ENCODE measurements around the gene SALL1.

The SALL1 gene

DNA sequence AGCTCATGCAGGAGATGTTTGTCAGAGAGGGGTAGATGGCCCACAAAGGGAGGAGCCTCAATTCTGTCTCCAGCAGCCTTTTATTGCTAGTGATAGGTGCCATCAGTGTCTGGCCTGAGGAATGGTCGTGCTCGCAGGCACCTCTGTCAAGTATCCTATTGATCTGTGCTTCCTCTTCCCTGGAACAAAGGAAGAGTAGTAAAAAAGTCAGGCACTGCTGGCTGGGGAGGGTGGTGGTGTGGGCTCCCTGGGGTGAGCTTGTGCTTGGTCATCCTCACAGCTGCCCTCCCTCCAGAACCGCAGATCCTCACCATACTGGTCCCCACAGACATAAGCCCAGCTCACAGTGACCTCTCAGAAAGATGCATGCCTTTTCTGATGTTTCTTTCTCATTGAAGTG lies 15.0 kb upstream of the SALL1 start:
- no peak for DNase-seq
- H4K91ac ChIP-seq (ENCODE audit: low read length) = no peak overlapping the region
- H4K8ac ChIP-seq (ENCODE audit: low read length) = no peak overlapping the region
- no peaks in the 10 kb centered on the region for H3K79me1 ChIP-seq (replicated peaks; ENCODE audit: low read length, poor library complexity, severe bottlenecking)
- no peak overlapping the region for H2BK120ac ChIP-seq (ENCODE audit: low read depth, low read length)
- peaks cover 8% of the 10 kb centered on the region for H3K4me1 ChIP-seq (ENCODE audit: control insufficient read depth, insufficient read depth, low read depth, low read length)
- H3K4me3 ChIP-seq (ENCODE audit: insufficient read depth in 1 of 2, low read depth in 1 of 2, low read length in 2 of 2) = no peak overlapping the region
- no peak overlapping the region for H3K23ac ChIP-seq (ENCODE audit: low read length in 2 of 2)
- H2AK5ac ChIP-seq (ENCODE audit: low read length, severe bottlenecking) = no peak overlapping the region
- WGBS = 37% methylated on average over 2 of the region's 3 CpGs
- no peaks in the 10 kb centered on the region for H3K36me3 ChIP-seq (ENCODE audit: control insufficient read depth in 1 of 2, insufficient read depth in 2 of 2, low read depth in 1 of 2, low read length in 2 of 2)
- peak overlapping the region in 1 of 2 experiments; percentile 41 for H3K4ac ChIP-seq (ENCODE audit: low read depth in 1 of 2, low read length in 2 of 2)
- H2BK12ac ChIP-seq (ENCODE audit: low read length in 2 of 2) = no peak overlapping the region
- no peak overlapping the region for H3K18ac ChIP-seq (ENCODE audit: low read depth in 1 of 2, low read length in 2 of 2)
- H3K9ac ChIP-seq (ENCODE audit: low read length) = no peak overlapping the region
- H3K27me3 ChIP-seq (ENCODE audit: control insufficient read depth in 1 of 2, insufficient read depth in 1 of 2, low read length in 2 of 2) = peaks cover 6 to 23% of the 10 kb centered on the region in 2 experiments
- H2BK15ac ChIP-seq (ENCODE audit: low read depth, poor library complexity, severe bottlenecking) = no peak overlapping the region
- no peak overlapping the region for H2AFZ ChIP-seq (ENCODE audit: low read depth, low read length)
- H3K27ac ChIP-seq (ENCODE audit: low read length, poor library complexity, severe bottlenecking) = no peak overlapping the region
- no peak overlapping the region for H2BK5ac ChIP-seq (ENCODE audit: low read depth, low read length, poor library complexity, severe bottlenecking)
- no peak overlapping the region for H3K14ac ChIP-seq (ENCODE audit: low read length in 2 of 2)
- H3K4me2 ChIP-seq (ENCODE audit: low read length, poor library complexity, severe bottlenecking) = no peak overlapping the region
- no peaks in the 10 kb centered on the region for H3K9me3 ChIP-seq (ENCODE audit: control insufficient read depth, low read length)

DNA sequence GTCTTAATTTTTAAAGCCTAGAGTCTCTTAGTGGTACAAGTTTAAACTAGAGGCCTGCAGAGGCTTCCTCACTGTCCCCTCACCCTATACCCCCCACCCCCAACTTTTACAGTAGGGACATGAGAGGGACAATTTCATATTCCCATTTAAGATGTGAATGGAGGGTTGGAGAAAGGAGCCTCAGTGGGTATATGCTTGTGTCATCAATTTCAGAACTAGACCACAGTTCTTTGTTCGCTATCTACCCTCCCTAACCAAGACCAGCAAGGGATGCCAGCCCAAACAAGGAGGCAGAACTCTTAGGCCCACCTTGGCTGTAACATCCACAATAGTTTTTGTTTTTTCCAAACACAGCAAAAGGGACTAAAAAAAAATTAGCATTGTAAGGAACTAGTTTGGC lies 14.0 kb upstream of the SALL1 start:
- no peak overlapping the region for H4K8ac ChIP-seq (ENCODE audit: low read length)
- no peak for DNase-seq
- no peak overlapping the region for H2BK120ac ChIP-seq (ENCODE audit: low read depth, low read length)
- no peak overlapping the region for H3K4me2 ChIP-seq (ENCODE audit: low read length, poor library complexity, severe bottlenecking)
- H3K4me1 ChIP-seq (ENCODE audit: control insufficient read depth, insufficient read depth, low read depth, low read length) = peaks cover 8% of the 10 kb centered on the region
- no peak overlapping the region for H4K91ac ChIP-seq (ENCODE audit: low read length)
- peaks cover 6 to 21% of the 10 kb centered on the region in 2 experiments for H3K27me3 ChIP-seq (ENCODE audit: control insufficient read depth in 1 of 2, insufficient read depth in 1 of 2, low read length in 2 of 2)
- no peak overlapping the region for H2BK5ac ChIP-seq (ENCODE audit: low read depth, low read length, poor library complexity, severe bottlenecking)
- no peak overlapping the region for H3K14ac ChIP-seq (ENCODE audit: low read length in 2 of 2)
- no peak overlapping the region for H3K27ac ChIP-seq (ENCODE audit: low read length, poor library complexity, severe bottlenecking)
- no peaks in the 10 kb centered on the region for H3K36me3 ChIP-seq (ENCODE audit: control insufficient read depth in 1 of 2, insufficient read depth in 2 of 2, low read depth in 1 of 2, low read length in 2 of 2)
- H3K79me1 ChIP-seq (replicated peaks; ENCODE audit: low read length, poor library complexity, severe bottlenecking) = no peaks in the 10 kb centered on the region
- no peak overlapping the region for H3K18ac ChIP-seq (ENCODE audit: low read depth in 1 of 2, low read length in 2 of 2)
- H2BK15ac ChIP-seq (ENCODE audit: low read depth, poor library complexity, severe bottlenecking) = peak overlapping the region; percentile 67
- no peak overlapping the region for H3K23ac ChIP-seq (ENCODE audit: low read length in 2 of 2)
- H2AK5ac ChIP-seq (ENCODE audit: low read length, severe bottlenecking) = no peak overlapping the region
- H2BK12ac ChIP-seq (ENCODE audit: low read length in 2 of 2) = no peak overlapping the region
- WGBS = 100% methylated on average over 1 of the region's 1 CpG
- H3K9ac ChIP-seq (ENCODE audit: low read length) = no peak overlapping the region
- no peaks in the 10 kb centered on the region for H3K9me3 ChIP-seq (ENCODE audit: control insufficient read depth, low read length)
- no peak overlapping the region for H3K4ac ChIP-seq (ENCODE audit: low read depth in 1 of 2, low read length in 2 of 2)
- H2AFZ ChIP-seq (ENCODE audit: low read depth, low read length) = no peak overlapping the region
- H3K4me3 ChIP-seq (ENCODE audit: insufficient read depth in 1 of 2, low read depth in 1 of 2, low read length in 2 of 2) = no peak overlapping the region

GRCh38 chr16:51164574-51164973 lies 13.5 kb upstream of the SALL1 start:
- no peak overlapping the region for H3K27ac ChIP-seq (ENCODE audit: low read length, poor library complexity, severe bottlenecking)
- H3K4me2 ChIP-seq (ENCODE audit: low read length, poor library complexity, severe bottlenecking) = no peak overlapping the region
- no peak overlapping the region for H2AK5ac ChIP-seq (ENCODE audit: low read length, severe bottlenecking)
- no peak overlapping the region for H2BK15ac ChIP-seq (ENCODE audit: low read depth, poor library complexity, severe bottlenecking)
- no peak overlapping the region for H3K9ac ChIP-seq (ENCODE audit: low read length)
- no peaks in the 10 kb centered on the region for H3K79me1 ChIP-seq (replicated peaks; ENCODE audit: low read length, poor library complexity, severe bottlenecking)
- H4K8ac ChIP-seq (ENCODE audit: low read length) = no peak overlapping the region
- no peak overlapping the region for H3K14ac ChIP-seq (ENCODE audit: low read length in 2 of 2)
- no peak for DNase-seq
- no peak overlapping the region for H2AFZ ChIP-seq (ENCODE audit: low read depth, low read length)
- WGBS = 100% methylated on average over 2 of the region's 2 CpGs
- H3K4me3 ChIP-seq (ENCODE audit: insufficient read depth in 1 of 2, low read depth in 1 of 2, low read length in 2 of 2) = no peak overlapping the region
- H3K4ac ChIP-seq (ENCODE audit: low read depth in 1 of 2, low read length in 2 of 2) = peak overlapping the region in 1 of 2 experiments; percentile 18
- H3K18ac ChIP-seq (ENCODE audit: low read depth in 1 of 2, low read length in 2 of 2) = no peak overlapping the region
- H3K23ac ChIP-seq (ENCODE audit: low read length in 2 of 2) = no peak overlapping the region
- H2BK5ac ChIP-seq (ENCODE audit: low read depth, low read length, poor library complexity, severe bottlenecking) = no peak overlapping the region
- no peak overlapping the region for H4K91ac ChIP-seq (ENCODE audit: low read length)
- no peak overlapping the region for H2BK120ac ChIP-seq (ENCODE audit: low read depth, low read length)
- peaks cover 8% of the 10 kb centered on the region for H3K4me1 ChIP-seq (ENCODE audit: control insufficient read depth, insufficient read depth, low read depth, low read length)
- no peaks in the 10 kb centered on the region for H3K36me3 ChIP-seq (ENCODE audit: control insufficient read depth in 1 of 2, insufficient read depth in 2 of 2, low read depth in 1 of 2, low read length in 2 of 2)
- peaks cover 4 to 17% of the 10 kb centered on the region in 2 experiments for H3K27me3 ChIP-seq (ENCODE audit: control insufficient read depth in 1 of 2, insufficient read depth in 1 of 2, low read length in 2 of 2)
- H3K9me3 ChIP-seq (ENCODE audit: control insufficient read depth, low read length) = no peaks in the 10 kb centered on the region
- H2BK12ac ChIP-seq (ENCODE audit: low read length in 2 of 2) = peak overlapping the region in 1 of 2 experiments; percentile 10

DNA sequence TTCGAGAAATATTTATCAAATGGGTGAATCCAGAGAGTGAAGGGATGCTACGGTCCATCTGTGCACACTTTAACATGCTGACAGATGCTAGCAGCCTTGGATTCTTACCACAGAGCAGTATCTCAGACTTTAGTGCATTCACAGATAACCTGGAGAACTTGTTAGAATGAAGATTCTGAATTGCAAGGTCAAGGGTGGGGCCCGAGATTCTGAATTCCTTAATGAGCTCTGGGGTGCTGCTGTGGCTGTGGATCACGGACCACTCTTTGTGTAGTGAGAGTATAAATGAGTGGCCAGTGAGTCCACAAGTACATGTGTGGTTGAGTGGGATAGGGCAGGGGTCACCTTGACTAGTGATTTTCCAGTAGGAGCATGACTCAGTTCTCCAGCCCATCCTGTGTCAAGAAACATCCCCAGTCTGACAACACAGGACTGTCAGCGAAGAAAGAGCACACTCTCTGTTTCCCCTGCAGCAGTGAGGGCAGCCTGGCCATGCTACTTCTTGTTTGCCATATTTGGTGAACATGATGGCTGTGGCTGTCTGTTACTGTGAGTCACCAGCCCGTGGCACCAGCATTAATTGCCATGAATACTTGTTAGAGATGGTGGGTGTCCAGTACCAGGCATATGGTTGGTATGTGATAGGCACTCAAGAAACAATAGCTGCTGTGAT lies 13.0 kb upstream of the SALL1 start:
- Histone ChIP-seq H3K9me3 (ENCODE audit: control insufficient read depth, low read length) (no peaks in the 10 kb centered on the region), H3K4ac (ENCODE audit: low read depth in 1 of 2, low read length in 2 of 2) (no peak overlapping the region), H3K9ac (ENCODE audit: low read length) (no peak overlapping the region), H3K4me2 (ENCODE audit: low read length, poor library complexity, severe bottlenecking) (no peak overlapping the region), H3K36me3 (ENCODE audit: control insufficient read depth in 1 of 2, insufficient read depth in 2 of 2, low read depth in 1 of 2, low read length in 2 of 2) (no peaks in the 10 kb centered on the region), H3K4me1 (ENCODE audit: control insufficient read depth, insufficient read depth, low read depth, low read length) (peaks cover 8% of the 10 kb centered on the region), H4K91ac (ENCODE audit: low read length) (no peak overlapping the region), H3K27me3 (ENCODE audit: control insufficient read depth in 1 of 2, insufficient read depth in 1 of 2, low read length in 2 of 2) (peaks cover 4 to 12% of the 10 kb centered on the region in 2 experiments), H3K4me3 (ENCODE audit: insufficient read depth in 1 of 2, low read depth in 1 of 2, low read length in 2 of 2) (no peak overlapping the region), H3K79me1 (replicated peaks; ENCODE audit: low read length, poor library complexity, severe bottlenecking) (no peaks in the 10 kb centered on the region), H3K27ac (ENCODE audit: low read length, poor library complexity, severe bottlenecking) (no peak overlapping the region), H2BK12ac (ENCODE audit: low read length in 2 of 2) (peak overlapping the region in 1 of 2 experiments; percentile 10), H2BK120ac (ENCODE audit: low read depth, low read length) (no peak overlapping the region), H3K14ac (ENCODE audit: low read length in 2 of 2) (no peak overlapping the region), H2AK5ac (ENCODE audit: low read length, severe bottlenecking) (no peak overlapping the region), H2BK5ac (ENCODE audit: low read depth, low read length, poor library complexity, severe bottlenecking) (no peak overlapping the region), H2AFZ (ENCODE audit: low read depth, low read length) (no peak overlapping the region), H2BK15ac (ENCODE audit: low read depth, poor library complexity, severe bottlenecking) (peak overlapping the region; percentile 60), H3K23ac (ENCODE audit: low read length in 2 of 2) (no peak overlapping the region), H4K8ac (ENCODE audit: low read length) (peak overlapping the region; percentile 10), H3K18ac (ENCODE audit: low read depth in 1 of 2, low read length in 2 of 2) (peak overlapping the region; percentile 25 to 46)
- WGBS = 40% methylated on average over 6 of the region's 6 CpGs
- peak; percentile 90 for DNase-seq
